Activated CD8-positive, alpha-beta T cell treated with anti-CD3 and anti-CD28 coated beads, Interleukin-2, amount 10 ng/mL, durations not matched to agents 7 days and 5 days (primary cell): Measurements from ENCODE around the gene MLIP. TPM values are rescaled to one million over a fixed set of nuclear protein-coding genes. Genes with fewer than 3 reads are reported as not detected.

Experiments used
- ATAC-seq: fragments of 150-1000 bp; cut with Tn5 transposase; one replicate; pipeline ENCODE4 v1.10.0; 2021; ENCODE audit warnings: moderate library complexity
- CTCF ChIA-PET: fragments of 350-600 bp; sonication (Branson Sonifier 250); formaldehyde crosslinking; loops from one replicate; lab custom pipeline; 2021; ENCODE audit warnings: antibody characterized with exemption; lab: Charles Lee
- POLR2A ChIA-PET: fragments of 350-600 bp; sonication (Branson Sonifier 250); formaldehyde crosslinking; loops from one replicate; lab custom pipeline; 2021; ENCODE audit warnings: antibody characterized with exemption; lab: Charles Lee
- DNase-seq: peaks from one replicate; pipeline ENCODE4 v3.0.0-alpha.2; 2020
- H3K27ac Mint-ChIP-seq: one replicate; pipeline ENCODE4 v1.8.0; 2021; ENCODE audit warnings: mild to moderate bottlenecking, mixed read lengths
- H3K27me3 Mint-ChIP-seq: one replicate; pipeline ENCODE4 v1.8.0; 2021; ENCODE audit warnings: low read depth, mixed read lengths
- H3K36me3 Mint-ChIP-seq: one replicate; pipeline ENCODE4 v1.8.0; 2021; ENCODE audit warnings: low read depth, mixed read lengths
- H3K4me1 Mint-ChIP-seq: one replicate; pipeline ENCODE4 v1.8.0; 2021; ENCODE audit warnings: low read depth, mixed read lengths
- H3K4me3 Mint-ChIP-seq: one replicate; pipeline ENCODE4 v1.8.0; 2021; ENCODE audit warnings: mild to moderate bottlenecking, mixed read lengths
- H3K9me3 Mint-ChIP-seq: one replicate; pipeline ENCODE4 v1.8.0; 2022; ENCODE audit warnings: mixed read lengths; ENCODE audit not compliant: insufficient read depth
- total RNA-seq, 2 experiments: library from RNA; stranded (reverse); gene quantifications; one replicate each; pipeline ENCODE4 v1.2.3, GENCODE V29; 2021

The MLIP gene
- total RNA-seq, 2 experiments from 2014 or later = not detected

GRCh38 chr6:54100411-54101006 lies 10.7 kb upstream of the MLIP start:
- CTCF ChIA-PET = no interaction called here
- POLR2A ChIA-PET = no interaction called here
- H3K27me3 Mint-ChIP-seq = no peaks in the 10 kb centered on the region
- H3K27ac Mint-ChIP-seq = no peak overlapping the region
- no peaks in the 10 kb centered on the region for H3K9me3 Mint-ChIP-seq
- DNase-seq = no peak
- H3K4me3 Mint-ChIP-seq = no peak overlapping the region
- no peaks in the 10 kb centered on the region for H3K36me3 Mint-ChIP-seq
- no peaks in the 10 kb centered on the region for H3K4me1 Mint-ChIP-seq
- no peak for ATAC-seq

- Mint-ChIP-seq H3K36me3 (no peaks in the 10 kb centered on the region), H3K9me3 (no peaks in the 10 kb centered on the region), H3K4me3 (no peak overlapping the region), H3K27ac (no peak overlapping the region), H3K4me1 (no peaks in the 10 kb centered on the region), H3K27me3 (no peaks in the 10 kb centered on the region)
- CTCF ChIA-PET = no interaction called here
- POLR2A ChIA-PET = no interaction called here
- DNase-seq = no peak
- no peak for ATAC-seq
Observed at GRCh38 chr6:54102238-54102637, 9.0 kb upstream of the MLIP start.

GRCh38 chr6:54103497-54103896 lies 7.7 kb upstream of the MLIP start:
- no peaks in the 10 kb centered on the region for H3K4me1 Mint-ChIP-seq
- POLR2A ChIA-PET = no interaction called here
- no peak overlapping the region for H3K27ac Mint-ChIP-seq
- no peak overlapping the region for H3K4me3 Mint-ChIP-seq
- CTCF ChIA-PET = no interaction called here
- no peak for ATAC-seq
- no peaks in the 10 kb centered on the region for H3K9me3 Mint-ChIP-seq
- no peaks in the 10 kb centered on the region for H3K36me3 Mint-ChIP-seq
- no peaks in the 10 kb centered on the region for H3K27me3 Mint-ChIP-seq
- DNase-seq = no peak

GRCh38 chr6:54106727-54107126 lies 4.5 kb upstream of the MLIP start:
- no peaks in the 10 kb centered on the region for H3K9me3 Mint-ChIP-seq
- no peak overlapping the region for H3K4me3 Mint-ChIP-seq
- H3K4me1 Mint-ChIP-seq = no peaks in the 10 kb centered on the region
- ChIA-PET POLR2A (no interaction called here), CTCF (no interaction called here)
- no peaks in the 10 kb centered on the region for H3K27me3 Mint-ChIP-seq
- ATAC-seq (no peak), DNase-seq (no peak)
- H3K36me3 Mint-ChIP-seq = no peaks in the 10 kb centered on the region
- H3K27ac Mint-ChIP-seq = no peak overlapping the region

- no peaks in the 10 kb centered on the region for H3K36me3 Mint-ChIP-seq
- ChIA-PET POLR2A (no interaction called here), CTCF (no interaction called here)
- DNase-seq (no peak), ATAC-seq (no peak)
- no peak overlapping the region for H3K27ac Mint-ChIP-seq
- H3K9me3 Mint-ChIP-seq = no peaks in the 10 kb centered on the region
- H3K27me3 Mint-ChIP-seq = no peaks in the 10 kb centered on the region
- no peak overlapping the region for H3K4me3 Mint-ChIP-seq
- H3K4me1 Mint-ChIP-seq = no peaks in the 10 kb centered on the region
Observed at GRCh38 chr6:54107470-54108090, 3.7 kb upstream of the MLIP start.

GRCh38 chr6:54108271-54108670 lies 3.0 kb upstream of the MLIP start:
- DNase-seq = no peak
- no peaks in the 10 kb centered on the region for H3K36me3 Mint-ChIP-seq
- H3K27me3 Mint-ChIP-seq = no peaks in the 10 kb centered on the region
- ChIA-PET CTCF (no interaction called here), POLR2A (no interaction called here)
- no peak overlapping the region for H3K4me3 Mint-ChIP-seq
- H3K4me1 Mint-ChIP-seq = no peaks in the 10 kb centered on the region
- no peak overlapping the region for H3K27ac Mint-ChIP-seq
- no peak for ATAC-seq
- H3K9me3 Mint-ChIP-seq = no peaks in the 10 kb centered on the region

- Mint-ChIP-seq H3K36me3 (no peaks in the 10 kb centered on the region), H3K27ac (no peak overlapping the region), H3K9me3 (no peaks in the 10 kb centered on the region), H3K27me3 (no peaks in the 10 kb centered on the region), H3K4me1 (no peaks in the 10 kb centered on the region), H3K4me3 (no peak overlapping the region)
- DNase-seq (no peak), ATAC-seq (no peak)
- POLR2A ChIA-PET = no interaction called here
- CTCF ChIA-PET = no interaction called here
Observed at GRCh38 chr6:54109586-54109985, 1.7 kb upstream of the MLIP start.

- Mint-ChIP-seq H3K36me3 (no peaks in the 10 kb centered on the region), H3K27ac (no peak overlapping the region), H3K4me1 (no peaks in the 10 kb centered on the region), H3K9me3 (no peaks in the 10 kb centered on the region), H3K4me3 (no peak overlapping the region), H3K27me3 (no peaks in the 10 kb centered on the region)
- DNase-seq (no peak), ATAC-seq (no peak)
- POLR2A ChIA-PET = no interaction called here
- CTCF ChIA-PET = no interaction called here
Observed at GRCh38 chr6:54112151-54112650, 958 bp downstream of the MLIP start.

- Mint-ChIP-seq H3K9me3 (no peaks in the 10 kb centered on the region), H3K36me3 (no peaks in the 10 kb centered on the region), H3K4me1 (no peaks in the 10 kb centered on the region), H3K27me3 (no peaks in the 10 kb centered on the region), H3K27ac (no peak overlapping the region), H3K4me3 (no peak overlapping the region)
- ATAC-seq (no peak), DNase-seq (no peak)
- CTCF ChIA-PET = no interaction called here
- POLR2A ChIA-PET = no interaction called here
Observed at GRCh38 chr6:54114991-54115390, 3.7 kb downstream of the MLIP start.

- H3K9me3 Mint-ChIP-seq = no peaks in the 10 kb centered on the region
- ATAC-seq (no peak), DNase-seq (no peak)
- no peak overlapping the region for H3K4me3 Mint-ChIP-seq
- H3K27ac Mint-ChIP-seq = no peak overlapping the region
- ChIA-PET CTCF (no interaction called here), POLR2A (no interaction called here)
- no peaks in the 10 kb centered on the region for H3K27me3 Mint-ChIP-seq
- H3K36me3 Mint-ChIP-seq = no peaks in the 10 kb centered on the region
- H3K4me1 Mint-ChIP-seq = no peaks in the 10 kb centered on the region
Observed at GRCh38 chr6:54115966-54116365, 4.7 kb downstream of the MLIP start.

GRCh38 chr6:54118117-54118516 lies 6.9 kb downstream of the MLIP start:
- no peaks in the 10 kb centered on the region for H3K27me3 Mint-ChIP-seq
- no peak for ATAC-seq
- H3K27ac Mint-ChIP-seq = no peak overlapping the region
- CTCF ChIA-PET = no interaction called here
- POLR2A ChIA-PET = no interaction called here
- no peaks in the 10 kb centered on the region for H3K9me3 Mint-ChIP-seq
- H3K36me3 Mint-ChIP-seq = no peaks in the 10 kb centered on the region
- no peak overlapping the region for H3K4me3 Mint-ChIP-seq
- DNase-seq = no peak
- H3K4me1 Mint-ChIP-seq = no peaks in the 10 kb centered on the region

- Mint-ChIP-seq H3K4me1 (no peaks in the 10 kb centered on the region), H3K4me3 (no peak overlapping the region), H3K9me3 (no peaks in the 10 kb centered on the region), H3K27me3 (no peaks in the 10 kb centered on the region), H3K36me3 (no peaks in the 10 kb centered on the region), H3K27ac (no peak overlapping the region)
- no peak for ATAC-seq
- CTCF ChIA-PET = no interaction called here
- POLR2A ChIA-PET = no interaction called here
- DNase-seq = no peak
Observed at GRCh38 chr6:54125493-54125892, 14.2 kb downstream of the MLIP start.

- Mint-ChIP-seq H3K27ac (no peak overlapping the region), H3K4me1 (no peaks in the 10 kb centered on the region), H3K4me3 (no peak overlapping the region)
Observed at GRCh38 chr6:54130179-54130578, 18.9 kb downstream of the MLIP start.

More at GRCh38 chr6:54130179-54130578, 18.9 kb downstream of the MLIP start:
- ChIA-PET CTCF (no interaction called here), POLR2A (no interaction called here)
- Mint-ChIP-seq H3K36me3 (no peaks in the 10 kb centered on the region), H3K27me3 (no peaks in the 10 kb centered on the region), H3K9me3 (no peaks in the 10 kb centered on the region)
- no peak for ATAC-seq
- DNase-seq = no peak
